H1 (cell line): ENCODE results near the gene FAU. TPM values are rescaled to one million over a fixed set of nuclear protein-coding genes. Genes with fewer than 3 reads are reported as not detected.

Experiments
- CTCF ChIA-PET: fragments of 300-600 bp; sonication (Branson Sonifier 250); formaldehyde crosslinking; loops from one replicate; lab custom pipeline; 2021; ENCODE audit not compliant: partially characterized antibody; lab: Charles Lee
- POLR2A ChIA-PET: fragments of 300-600 bp; sonication (Branson Sonifier 250); formaldehyde crosslinking; loops from one replicate; lab custom pipeline; 2021; ENCODE audit warnings: inconsistent platforms; ENCODE audit not compliant: partially characterized antibody; lab: Charles Lee
- DNase-seq, 2 experiments: peaks; one replicate each; pipeline versions ENCODE4 v3.0.0 to v3.0.0-alpha.2; 2010 to 2022; ENCODE audit warnings: low spot score in 2 of 2, low read depth in 1 of 2, mixed read lengths in 1 of 2
- FAIRE-seq: peaks from 2 replicates; lab custom pipeline; 2011; peaks lifted over from hg19 to GRCh38; lab: Jason Lieb, UNC
- H2AFZ ChIP-seq: 2 replicates; pipeline ENCODE4 v1.8.1; 2012; ENCODE audit warnings: low read length, inconsistent platforms
- H2AK5ac ChIP-seq: 2 replicates; pipeline ENCODE4 v1.6.1; 2013; ENCODE audit warnings: low read depth, low read length
- H2BK120ac ChIP-seq: replicated peaks from 2 replicates; pipeline ENCODE3; 2013; ENCODE audit warnings: low read depth, low read length, inconsistent platforms
- H2BK12ac ChIP-seq: 2 replicates; pipeline ENCODE4 v1.6.1; 2013; ENCODE audit warnings: low read depth, low read length
- H2BK15ac ChIP-seq: 2 replicates; pipeline ENCODE4 v1.6.1; 2013; ENCODE audit warnings: low read length
- H2BK20ac ChIP-seq: 2 replicates; pipeline ENCODE4 v1.6.1; 2013; ENCODE audit warnings: low read length
- H2BK5ac ChIP-seq: 2 replicates; pipeline ENCODE4 v1.6.1; 2013; ENCODE audit warnings: low read depth, low read length
- H3K14ac ChIP-seq: 2 replicates; pipeline ENCODE4 v1.6.1; 2013; ENCODE audit warnings: inconsistent platforms; ENCODE audit not compliant: insufficient read length
- H3K18ac ChIP-seq: 2 replicates; pipeline ENCODE4 v1.6.1; 2013; ENCODE audit warnings: low read length; ENCODE audit errors: extremely low read depth
- H3K23ac ChIP-seq: 2 replicates; pipeline ENCODE4 v1.6.1; 2013; ENCODE audit warnings: inconsistent platforms; ENCODE audit not compliant: insufficient read length
- H3K23me2 ChIP-seq: 2 replicates; pipeline ENCODE4 v1.6.1; 2013; ENCODE audit warnings: low read depth, low read length
- H3K27ac ChIP-seq: 2 replicates; pipeline ENCODE4 v1.6.1; 2011; ENCODE audit warnings: low read depth, low read length, inconsistent platforms
- H3K27me3 ChIP-seq, 4 experiments: replicated peaks in 1 of 4; 1 replicate in 1 of 4; 2 replicates in 3 of 4; pipeline versions ENCODE4 v1.6.1 to v1.8.1; 2011 to 2013; ENCODE audit warnings: low read length in 3 of 4, mild to moderate bottlenecking in 3 of 4, inconsistent platforms in 2 of 4, mixed read lengths in 2 of 4, moderate library complexity in 1 of 4; ENCODE audit not compliant: control insufficient read depth in 3 of 4, insufficient read depth in 3 of 4; ENCODE audit errors: extremely low read depth in 1 of 4
- H3K36me3 ChIP-seq, 4 experiments: 2 replicates each; pipeline versions ENCODE4 v1.6.1 to v1.8.1; 2011 to 2013; ENCODE audit warnings: mild to moderate bottlenecking in 4 of 4, low read length in 3 of 4, moderate library complexity in 2 of 4, control low read depth in 1 of 4, inconsistent platforms in 1 of 4; ENCODE audit not compliant: insufficient read depth in 4 of 4, control insufficient read depth in 2 of 4
- H3K4ac ChIP-seq: replicated peaks from 2 replicates; pipeline ENCODE3; 2013; ENCODE audit warnings: low read length, low read depth, mixed read lengths, inconsistent platforms; ENCODE audit not compliant: insufficient read length
- H3K4me1 ChIP-seq, 4 experiments: replicated peaks in 1 of 4; 1 replicate in 1 of 4; 2 replicates in 3 of 4; pipeline versions ENCODE4 v1.6.1 to v1.8.1; 2011 to 2013; ENCODE audit warnings: low read length in 3 of 4, inconsistent platforms in 2 of 4, mixed read lengths in 1 of 4; ENCODE audit not compliant: insufficient read depth in 4 of 4, control insufficient read depth in 3 of 4
- H3K4me2 ChIP-seq, 2 experiments: 2 replicates each; pipeline versions ENCODE4 v1.6.1 to v1.8.1; 2011 to 2013; ENCODE audit warnings: low read depth in 2 of 2, low read length in 2 of 2, control low read depth in 1 of 2, inconsistent platforms in 1 of 2, mild to moderate bottlenecking in 1 of 2; ENCODE audit not compliant: insufficient read depth in 1 of 2
- H3K4me3 ChIP-seq, 4 experiments: fragments of 200-600, 300-600 bp in 1 of 4; sonication (generic), shearing (Covaris generic), sonication (Bioruptor Twin) in 1 of 4; 2 replicates each; pipeline versions ENCODE4 v1.5.1 to v1.8.1; 2011 to 2016; ENCODE audit warnings: low read length in 4 of 4, low read depth in 3 of 4, control low read depth in 2 of 4, inconsistent platforms in 2 of 4, mild to moderate bottlenecking in 2 of 4, mixed read lengths in 1 of 4, moderate library complexity in 1 of 4; ENCODE audit not compliant: insufficient read depth in 2 of 4; ENCODE audit errors: extremely low read depth in 1 of 4
- H3K56ac ChIP-seq: replicated peaks from 2 replicates; pipeline ENCODE3; 2013; ENCODE audit warnings: low read depth, mild to moderate bottlenecking, mixed read lengths, low read length, inconsistent platforms; ENCODE audit not compliant: insufficient read length
- H3K79me1 ChIP-seq: 2 replicates; pipeline ENCODE4 v1.6.1; 2013; ENCODE audit warnings: low read depth, low read length, control low read depth
- H3K79me2 ChIP-seq, 2 experiments: 2 replicates each; pipeline versions ENCODE4 v1.6.1 to v1.8.1; 2012 to 2013; ENCODE audit warnings: low read length in 2 of 2, mild to moderate bottlenecking in 2 of 2, inconsistent platforms in 1 of 2; ENCODE audit not compliant: insufficient read depth in 2 of 2, control insufficient read depth in 1 of 2
- H3K9ac ChIP-seq, 4 experiments: replicated peaks in 1 of 4; 1 replicate in 1 of 4; 2 replicates in 3 of 4; pipeline versions ENCODE4 v1.6.1 to v1.8.1; 2011 to 2013; ENCODE audit warnings: low read depth in 3 of 4, low read length in 3 of 4, control low read depth in 2 of 4, mild to moderate bottlenecking in 2 of 4, moderate library complexity in 2 of 4, inconsistent platforms in 1 of 4; ENCODE audit errors: extremely low read depth in 1 of 4
- H3K9me3 ChIP-seq, 2 experiments: 2 replicates each; pipeline versions ENCODE4 v1.6.1 to v1.8.1; 2012 to 2013; ENCODE audit warnings: mild to moderate bottlenecking in 2 of 2, moderate library complexity in 2 of 2, control low read depth in 1 of 2, inconsistent platforms in 1 of 2, low read depth in 1 of 2, low read length in 1 of 2, mixed read lengths in 1 of 2; ENCODE audit not compliant: insufficient read depth in 2 of 2
- H4K20me1 ChIP-seq, 2 experiments: replicated peaks in 1 of 2; 2 replicates each; pipeline versions ENCODE3 to v1.8.1; 2011 to 2013; ENCODE audit warnings: inconsistent platforms in 2 of 2, low read length in 2 of 2, mild to moderate bottlenecking in 1 of 2; ENCODE audit not compliant: insufficient read depth in 2 of 2, control insufficient read depth in 1 of 2
- H4K5ac ChIP-seq: 2 replicates; pipeline ENCODE4 v1.6.1; 2013; ENCODE audit warnings: low read length, low read depth, mixed read lengths, inconsistent platforms; ENCODE audit not compliant: insufficient read length
- H4K8ac ChIP-seq: 2 replicates; pipeline ENCODE4 v1.8.0; 2013; ENCODE audit warnings: mild to moderate bottlenecking, moderate library complexity, low read length, inconsistent platforms; ENCODE audit not compliant: insufficient read depth; ENCODE audit errors: extremely low read depth
- H4K91ac ChIP-seq: replicated peaks from 2 replicates; pipeline ENCODE3; 2013; ENCODE audit warnings: low read length, mixed read lengths, inconsistent platforms; ENCODE audit not compliant: insufficient read length
- CEBPB ChIP-seq: IDR thresholded peaks from 2 replicates; pipeline ENCODE4 v1.6.1; 2012; ENCODE audit warnings: low read depth, low read length
- E2F6 ChIP-seq: IDR thresholded peaks from 2 replicates; pipeline ENCODE4 v1.6.1; 2012; ENCODE audit warnings: inconsistent platforms
- GTF2F1 ChIP-seq: IDR thresholded peaks from 2 replicates; pipeline ENCODE4 v1.6.1; 2012; ENCODE audit warnings: low read depth, low read length, improper control_type of control experiment, borderline replicate concordance
- JUND ChIP-seq: IDR thresholded peaks from 2 replicates; pipeline ENCODE4 v1.6.1; 2011; ENCODE audit warnings: mild to moderate bottlenecking, improper control_type of control experiment, low read length
- SAP30 ChIP-seq: fragments of 300-600 bp; sonication (generic); IDR thresholded peaks from 2 replicates; pipeline ENCODE4 v1.7.1; 2012; ENCODE audit warnings: low read length, moderate library complexity, mild to moderate bottlenecking, inconsistent platforms; ENCODE audit not compliant: insufficient read depth, insufficient replicate concordance
- SIN3A ChIP-seq, 2 experiments: IDR thresholded peaks in 1 of 2; conservative IDR thresholded peaks in 1 of 2; 2 replicates each; pipeline ENCODE4 v1.6.1; 2011 to 2012; ENCODE audit warnings: low read length in 2 of 2, improper control_type of control experiment in 1 of 2, low read depth in 1 of 2, mild to moderate bottlenecking in 1 of 2
- SIX5 ChIP-seq: IDR thresholded peaks from 2 replicates; pipeline ENCODE4 v1.6.1; 2011; ENCODE audit warnings: mild to moderate bottlenecking, low read depth, low read length
- SP2 ChIP-seq: IDR thresholded peaks from 2 replicates; pipeline ENCODE4 v1.6.1; 2012; ENCODE audit warnings: mild to moderate bottlenecking, low read length, inconsistent platforms
- TEAD4 ChIP-seq: IDR thresholded peaks from 2 replicates; pipeline ENCODE4 v1.6.1; 2012; ENCODE audit warnings: low read depth, low read length, inconsistent platforms, mixed read lengths
- USF2 ChIP-seq: IDR thresholded peaks from 2 replicates; pipeline ENCODE4 v1.6.1; 2011; ENCODE audit warnings: low read length, improper control_type of control experiment
- YY1 ChIP-seq: IDR thresholded peaks from 2 replicates; pipeline ENCODE4 v1.6.1; 2011; ENCODE audit warnings: low read depth, mild to moderate bottlenecking, low read length
- WGBS, 2 experiments: shearing (Covaris generic) in 1 of 2; methylation state at CpG; one replicate each; pipeline versions ENCODE4 v1.1.6 to v1.1.7; 2013 to 2015; ENCODE audit warnings: low lambda C conversion rate in 2 of 2, mixed read lengths in 2 of 2, inconsistent platforms in 1 of 2, low coverage in 1 of 2, missing lambda C conversion rate in 1 of 2; ENCODE audit not compliant: insufficient replicate concordance in 2 of 2, insufficient coverage in 1 of 2, insufficient read length in 1 of 2; ENCODE audit errors: extremely low coverage in 1 of 2, missing lambda C conversion rate in 1 of 2; 5-methylcytosine and 5-hydroxymethylcytosine counted together
- polyA plus RNA-seq, 7 experiments: library from polyadenylated mRNA; depleted of rRNA in 3 of 7; stranded (reverse) in 5 of 7; unstranded in 2 of 7; fragments of >200 nt in 5 of 7; fragments of 200-250 nt in 2 of 7; gene quantifications; 1 replicate in 5 of 7; 2 replicates in 1 of 7; 4 replicates in 1 of 7; pipeline versions ENCODE4 v1.2.1 to v1.2.3, GENCODE V29; 2011 to 2013; ENCODE audit warnings: missing spikeins in 2 of 7, mixed read lengths in 2 of 7
- total RNA-seq: library from RNA; stranded (reverse); fragmentation: NEBNext Ultra II Directional; extraction: Animal tissue kit (Norgen Biotek cat#: 25700); gene quantifications from 2 replicates; pipeline ENCODE4 v1.2.1, GENCODE V29; 2021

The FAU gene
- total and polyA plus RNA-seq, 2 of the 8 experiments (the other 6 are each of a cell fraction or from before 2014, with no cell fraction given), result 826 to 896 TPM

- no peak overlapping the region for H3K4me2 ChIP-seq
- H3K4me3 ChIP-seq, result no peak overlapping the region
- no peak overlapping the region for H3K18ac ChIP-seq
- H3K23me2 ChIP-seq, result peaks cover 3% of the 10 kb centered on the region; the same call in 1 of the 2 replicates
- peaks cover 6 to 38% of the 10 kb centered on the region in 2 experiments for H3K79me2 ChIP-seq
- no peak overlapping the region for H3K4ac ChIP-seq
- H2BK15ac ChIP-seq, result no peak overlapping the region
- no peak overlapping the region for H2AFZ ChIP-seq
- FAIRE-seq (no peak), DNase-seq (no peak)
- no peak overlapping the region for H4K8ac ChIP-seq
- ChIA-PET CTCF (interaction anchor here (1.1 to 9.5 kb wide), 2 partner anchors 14 to 50 kb away, joined by 4 to 71 read pairs; partner anchors contain the start of gene TM7SF2), POLR2A (interaction anchor here (1.3 to 17.4 kb wide), 4 partner anchors 6 to 56 kb away, joined by 3 to 305 read pairs (median 170); partner anchors contain the start of genes FAU, MRPL49, SYVN1 and TM7SF2)
- H3K4me1 ChIP-seq, result peaks cover 0 to 6% (median 1%) of the 10 kb centered on the region in 4 experiments; a peak in 4 of 7 replicates
- H3K36me3 ChIP-seq, result peaks cover 20 to 60% (median 53%) of the 10 kb centered on the region in 4 experiments
- H3K79me1 ChIP-seq, result peaks cover 9% of the 10 kb centered on the region
- H4K20me1 ChIP-seq, result peaks cover 0 to 7% of the 10 kb centered on the region in 2 experiments
- H3K27me3 ChIP-seq, result no peaks in the 10 kb centered on the region
- H2BK5ac ChIP-seq, result no peak overlapping the region
- no peak overlapping the region for H4K5ac ChIP-seq
- H3K9ac ChIP-seq, result no peak overlapping the region; a peak in 1 of 7 replicates
- no peak overlapping the region for H2AK5ac ChIP-seq
- no peaks in the 10 kb centered on the region for H3K9me3 ChIP-seq
- no peak overlapping the region for H3K14ac ChIP-seq
- H4K91ac ChIP-seq, result no peak overlapping the region
- H3K27ac ChIP-seq, result no peak overlapping the region
- 95% methylated on average over 5 of the region's 5 CpGs; no CpG with 5 or more reads in 1 of the 2 experiments for WGBS, 2 experiments
- H2BK12ac ChIP-seq, result no peak overlapping the region
- no peak overlapping the region for H3K56ac ChIP-seq
- H2BK20ac ChIP-seq, result no peak overlapping the region
- no peak overlapping the region for H2BK120ac ChIP-seq
- no peak overlapping the region for H3K23ac ChIP-seq
- TF ChIP-seq JUND, result no peak
- TF ChIP-seq SIN3A (conservative IDR thresholded peaks at IDR 0.05 in 1 of 2, IDR thresholded peaks at IDR 0.05 in 1 of 2; ENCODE audit: low read depth in 1 of 2, low read length in 2 of 2), result no peak
- no peak for TF ChIP-seq SAP30
- TF ChIP-seq E2F6, result no peak
- no peak for TF ChIP-seq USF2
- TF ChIP-seq YY1, result no peak
- no peak for TF ChIP-seq GTF2F1
- TF ChIP-seq SIX5, result no peak
- TF ChIP-seq SP2, result no peak
- no peak for TF ChIP-seq TEAD4
- TF ChIP-seq CEBPB, result no peak
These were observed 2.7 kb upstream of the FAU start for GRCh38 chr11:65124480-65125196.
